ENCODE measurements around the gene FBXO17.
"Not testable (repeated sequence)": the region's sequence is repeated elsewhere in the genome, so short reads cannot be mapped to it uniquely, and the experiment has no call there.

FBXO17 gene

DNA sequence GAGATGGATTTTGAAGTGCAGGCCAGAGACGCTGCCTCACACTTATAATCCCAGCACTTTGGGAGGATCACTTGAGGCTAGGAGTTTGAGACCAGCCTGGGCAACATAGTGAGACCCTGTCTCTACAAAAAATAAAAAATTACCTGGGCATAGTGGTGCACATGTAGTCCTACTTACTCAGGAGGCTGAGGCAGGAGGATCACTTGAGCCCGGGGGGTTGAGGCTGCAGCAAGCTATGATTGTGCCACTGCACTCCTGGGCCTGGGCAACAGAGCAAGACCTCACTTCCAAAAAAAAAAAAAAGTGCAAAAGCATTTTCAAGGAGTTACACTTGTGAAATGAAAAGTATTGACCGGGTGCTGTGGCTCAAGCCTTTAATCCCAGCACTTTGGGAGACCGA, 27.6 kb upstream of the FBXO17 start:
- Histone ChIP-seq H3K18ac (ENCODE audit: low read length) (no peak overlapping the region), H3K4me2 (ENCODE audit: low read length) (no peak overlapping the region), H2AK5ac (ENCODE audit: low read length) (no peak overlapping the region), H4K8ac (ENCODE audit: low read depth, low read length) (no peak overlapping the region), H3K79me2 (ENCODE audit: control insufficient read depth, insufficient read depth, low read length) (no peaks in the 10 kb centered on the region), H3K27ac (ENCODE audit: low read depth, low read length) (no peak overlapping the region), H4K5ac (ENCODE audit: low read length) (no peak overlapping the region), H3K27me3 (ENCODE audit: insufficient read depth, low read length, poor library complexity) (no peaks in the 10 kb centered on the region), H2BK15ac (replicated peaks; ENCODE audit: low read depth) (no peak overlapping the region), H3K9ac (ENCODE audit: low read length) (no peak overlapping the region), H3K23ac (ENCODE audit: low read length) (no peak overlapping the region), H2BK120ac (ENCODE audit: low read depth, low read length) (no peak overlapping the region), H3K4me1 (ENCODE audit: control insufficient read depth, low read depth, low read length) (no peaks in the 10 kb centered on the region), H3K79me1 (ENCODE audit: low read length) (no peaks in the 10 kb centered on the region), H3K36me3 (ENCODE audit: control insufficient read depth, insufficient read depth, low read length) (no peaks in the 10 kb centered on the region), H3K4ac (ENCODE audit: low read depth, low read length) (no peak overlapping the region), H2BK5ac (ENCODE audit: low read length) (no peak overlapping the region), H3K56ac (ENCODE audit: low read length) (no peak overlapping the region), H3K4me3 (ENCODE audit: low read length) (no peak overlapping the region)
- no CpG with 5 or more reads among the region's 4 CpGs for WGBS (ENCODE audit: extremely low coverage, insufficient coverage, low lambda C conversion rate)
- no peak for DNase-seq

- no peaks in the 10 kb centered on the region for H3K79me1 ChIP-seq (ENCODE audit: low read length)
- H3K27ac ChIP-seq (ENCODE audit: low read depth, low read length) = no peak overlapping the region
- no peaks in the 10 kb centered on the region for H3K36me3 ChIP-seq (ENCODE audit: control insufficient read depth, insufficient read depth, low read length)
- no peak overlapping the region for H2BK15ac ChIP-seq (replicated peaks; ENCODE audit: low read depth)
- no peak overlapping the region for H2AK5ac ChIP-seq (ENCODE audit: low read length)
- no peak overlapping the region for H2BK120ac ChIP-seq (ENCODE audit: low read depth, low read length)
- no peak overlapping the region for H3K18ac ChIP-seq (ENCODE audit: low read length)
- H3K4me3 ChIP-seq (ENCODE audit: low read length) = no peak overlapping the region
- no peak overlapping the region for H4K5ac ChIP-seq (ENCODE audit: low read length)
- no peak overlapping the region for H3K23ac ChIP-seq (ENCODE audit: low read length)
- no peak overlapping the region for H3K4me2 ChIP-seq (ENCODE audit: low read length)
- peak overlapping the region; percentile 0 for H3K56ac ChIP-seq (ENCODE audit: low read length)
- no peaks in the 10 kb centered on the region for H3K4me1 ChIP-seq (ENCODE audit: control insufficient read depth, low read depth, low read length)
- H3K79me2 ChIP-seq (ENCODE audit: control insufficient read depth, insufficient read depth, low read length) = no peaks in the 10 kb centered on the region
- no peak for DNase-seq
- no CpG with 5 or more reads among the region's 7 CpGs for WGBS (ENCODE audit: extremely low coverage, insufficient coverage, low lambda C conversion rate)
- H3K9ac ChIP-seq (ENCODE audit: low read length) = no peak overlapping the region
- H3K4ac ChIP-seq (ENCODE audit: low read depth, low read length) = no peak overlapping the region
- no peak overlapping the region for H4K8ac ChIP-seq (ENCODE audit: low read depth, low read length)
- H2BK5ac ChIP-seq (ENCODE audit: low read length) = no peak overlapping the region
- no peaks in the 10 kb centered on the region for H3K27me3 ChIP-seq (ENCODE audit: insufficient read depth, low read length, poor library complexity)
These were observed 25.5 kb upstream of the FBXO17 start for GRCh38 chr19:39001041-39001440.

- not testable (repeated sequence) for H3K79me1 ChIP-seq (ENCODE audit: low read length); H4K8ac ChIP-seq (ENCODE audit: low read depth, low read length); H2BK5ac ChIP-seq (ENCODE audit: low read length); H3K4me1 ChIP-seq (ENCODE audit: control insufficient read depth, low read depth, low read length); H3K4ac ChIP-seq (ENCODE audit: low read depth, low read length); H2BK120ac ChIP-seq (ENCODE audit: low read depth, low read length); H3K27me3 ChIP-seq (ENCODE audit: insufficient read depth, low read length, poor library complexity); H3K18ac ChIP-seq (ENCODE audit: low read length); H3K79me2 ChIP-seq (ENCODE audit: control insufficient read depth, insufficient read depth, low read length); DNase-seq; H2AK5ac ChIP-seq (ENCODE audit: low read length); H4K5ac ChIP-seq (ENCODE audit: low read length); H3K27ac ChIP-seq (ENCODE audit: low read depth, low read length); H2BK15ac ChIP-seq (replicated peaks; ENCODE audit: low read depth); H3K4me2 ChIP-seq (ENCODE audit: low read length); H3K4me3 ChIP-seq (ENCODE audit: low read length); H3K56ac ChIP-seq (ENCODE audit: low read length); H3K36me3 ChIP-seq (ENCODE audit: control insufficient read depth, insufficient read depth, low read length); H3K9ac ChIP-seq (ENCODE audit: low read length); H3K23ac ChIP-seq (ENCODE audit: low read length)
- no CpG with 5 or more reads among the region's 3 CpGs for WGBS (ENCODE audit: extremely low coverage, insufficient coverage, low lambda C conversion rate)
These were observed 22.0 kb upstream of the FBXO17 start for GRCh38 chr19:38997576-38997975.

DNA sequence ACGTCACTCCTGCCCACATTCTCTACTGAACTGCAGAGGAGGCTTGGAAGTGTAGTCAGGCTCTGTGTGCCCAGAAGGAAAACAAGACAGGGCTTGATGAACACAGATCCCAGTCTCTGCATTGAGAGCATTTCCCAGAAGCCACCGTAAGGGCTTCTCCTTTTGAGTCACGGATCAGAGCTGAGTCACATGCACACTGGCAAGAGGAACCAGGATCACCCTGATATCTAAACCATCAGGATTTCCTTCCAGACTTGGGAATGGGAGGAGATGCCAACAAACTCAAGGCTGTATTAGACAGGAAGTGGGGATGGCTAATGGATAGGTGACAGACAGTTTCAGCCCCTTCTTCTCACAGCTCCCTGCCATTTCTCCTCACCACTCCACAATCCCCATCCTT, 17.7 kb upstream of the FBXO17 start:
- Histone ChIP-seq H3K9ac (ENCODE audit: low read length) (no peak overlapping the region), H3K4me3 (ENCODE audit: low read length) (no peak overlapping the region), H2BK5ac (ENCODE audit: low read length) (no peak overlapping the region), H3K27ac (ENCODE audit: low read depth, low read length) (no peak overlapping the region), H2BK120ac (ENCODE audit: low read depth, low read length) (no peak overlapping the region), H3K36me3 (ENCODE audit: control insufficient read depth, insufficient read depth, low read length) (no peaks in the 10 kb centered on the region), H3K79me2 (ENCODE audit: control insufficient read depth, insufficient read depth, low read length) (no peaks in the 10 kb centered on the region), H4K5ac (ENCODE audit: low read length) (no peak overlapping the region), H3K79me1 (ENCODE audit: low read length) (no peaks in the 10 kb centered on the region), H3K56ac (ENCODE audit: low read length) (no peak overlapping the region), H3K4me2 (ENCODE audit: low read length) (no peak overlapping the region), H2BK15ac (replicated peaks; ENCODE audit: low read depth) (no peak overlapping the region), H3K4me1 (ENCODE audit: control insufficient read depth, low read depth, low read length) (peaks cover 4% of the 10 kb centered on the region), H3K4ac (ENCODE audit: low read depth, low read length) (no peak overlapping the region), H3K27me3 (ENCODE audit: insufficient read depth, low read length, poor library complexity) (no peaks in the 10 kb centered on the region), H3K18ac (ENCODE audit: low read length) (no peak overlapping the region), H3K23ac (ENCODE audit: low read length) (no peak overlapping the region), H2AK5ac (ENCODE audit: low read length) (no peak overlapping the region), H4K8ac (ENCODE audit: low read depth, low read length) (no peak overlapping the region)
- peak; percentile 72 for DNase-seq
- WGBS (ENCODE audit: extremely low coverage, insufficient coverage, low lambda C conversion rate) = no CpG with 5 or more reads among the region's 3 CpGs

DNA sequence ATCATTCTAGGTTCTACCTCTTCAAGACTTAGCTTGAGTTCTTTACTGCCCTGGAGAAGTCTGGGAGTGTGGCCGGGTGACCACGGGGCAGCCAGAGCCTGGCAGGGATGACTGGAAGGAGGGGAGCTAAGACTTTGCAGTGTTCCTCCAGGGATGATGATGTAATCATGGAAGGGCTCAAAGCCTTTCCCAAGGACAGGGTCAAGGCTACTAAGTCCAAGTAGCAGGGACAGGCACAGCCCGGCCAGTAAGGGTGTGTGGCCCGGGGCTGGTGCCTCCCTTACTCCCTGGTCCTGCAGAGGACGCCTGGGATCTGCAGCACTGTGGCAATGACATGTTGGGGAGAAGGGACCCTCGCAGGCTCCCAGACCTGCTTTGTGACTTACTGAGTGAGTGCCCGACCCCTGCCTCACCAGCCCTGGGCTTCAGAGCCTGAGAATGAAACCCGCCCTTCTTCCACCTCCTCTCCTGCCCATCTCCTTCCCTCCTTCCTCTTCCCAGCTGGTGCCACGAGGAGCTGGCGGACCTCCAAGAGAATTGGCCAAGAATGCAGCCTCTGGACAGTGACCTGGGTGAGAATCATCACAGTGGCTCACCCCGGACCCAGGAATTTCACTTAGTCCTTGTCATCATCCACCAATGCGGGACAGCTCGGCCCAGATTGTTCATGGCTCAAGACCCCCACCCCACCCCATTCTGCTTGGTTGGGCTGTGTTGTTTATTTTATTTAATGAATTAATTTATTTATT, 15.6 kb upstream of the FBXO17 start:
- WGBS (ENCODE audit: extremely low coverage, insufficient coverage, low lambda C conversion rate) = no CpG with 5 or more reads among the region's 13 CpGs
- DNase-seq = no peak

DNA sequence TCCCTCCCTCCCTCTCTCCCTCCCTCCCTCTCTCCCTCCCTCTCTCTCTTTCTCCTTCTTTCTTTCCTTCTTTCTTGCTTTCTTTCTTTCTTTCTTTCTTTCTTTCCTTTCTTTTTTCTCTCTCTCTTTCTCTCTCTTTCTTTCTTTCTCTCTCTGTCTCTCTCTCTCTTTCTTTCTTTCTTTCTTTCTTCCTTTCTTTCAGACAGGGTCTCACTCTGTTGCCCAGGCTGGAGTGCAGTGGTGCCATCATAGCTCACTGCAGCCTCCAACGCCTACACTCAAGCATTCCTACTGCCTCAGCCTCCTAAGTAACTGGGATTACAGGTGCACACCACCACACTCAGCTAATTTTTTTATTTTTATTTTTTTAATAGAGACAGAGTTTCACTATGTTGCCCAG, 14.1 kb upstream of the FBXO17 start:
- H3K18ac ChIP-seq (ENCODE audit: low read length); H3K4me1 ChIP-seq (ENCODE audit: control insufficient read depth, low read depth, low read length); H3K23ac ChIP-seq (ENCODE audit: low read length); H3K4me3 ChIP-seq (ENCODE audit: low read length); H3K27me3 ChIP-seq (ENCODE audit: insufficient read depth, low read length, poor library complexity); H4K8ac ChIP-seq (ENCODE audit: low read depth, low read length); H3K56ac ChIP-seq (ENCODE audit: low read length); H2AK5ac ChIP-seq (ENCODE audit: low read length); H3K4me2 ChIP-seq (ENCODE audit: low read length); DNase-seq; H3K36me3 ChIP-seq (ENCODE audit: control insufficient read depth, insufficient read depth, low read length); H2BK120ac ChIP-seq (ENCODE audit: low read depth, low read length); H4K5ac ChIP-seq (ENCODE audit: low read length); H2BK15ac ChIP-seq (replicated peaks; ENCODE audit: low read depth); H3K9ac ChIP-seq (ENCODE audit: low read length); H3K27ac ChIP-seq (ENCODE audit: low read depth, low read length); H2BK5ac ChIP-seq (ENCODE audit: low read length); H3K79me1 ChIP-seq (ENCODE audit: low read length); H3K4ac ChIP-seq (ENCODE audit: low read depth, low read length); H3K79me2 ChIP-seq (ENCODE audit: control insufficient read depth, insufficient read depth, low read length): not testable (repeated sequence)
- no CpG with 5 or more reads among the region's 1 CpG for WGBS (ENCODE audit: extremely low coverage, insufficient coverage, low lambda C conversion rate)

More for the DNA sequence above, 15.6 kb upstream of the FBXO17 start:
- H4K8ac ChIP-seq (ENCODE audit: low read depth, low read length) = no peak overlapping the region
- no peak overlapping the region for H3K27ac ChIP-seq (ENCODE audit: low read depth, low read length)
- no peak overlapping the region for H2BK120ac ChIP-seq (ENCODE audit: low read depth, low read length)
- no peak overlapping the region for H3K23ac ChIP-seq (ENCODE audit: low read length)
- no peaks in the 10 kb centered on the region for H3K36me3 ChIP-seq (ENCODE audit: control insufficient read depth, insufficient read depth, low read length)
- H3K4ac ChIP-seq (ENCODE audit: low read depth, low read length) = no peak overlapping the region
- H3K4me2 ChIP-seq (ENCODE audit: low read length) = no peak overlapping the region
- H3K4me1 ChIP-seq (ENCODE audit: control insufficient read depth, low read depth, low read length) = peaks cover 4% of the 10 kb centered on the region
- H3K79me1 ChIP-seq (ENCODE audit: low read length) = no peaks in the 10 kb centered on the region
- H3K27me3 ChIP-seq (ENCODE audit: insufficient read depth, low read length, poor library complexity) = no peaks in the 10 kb centered on the region
- no peak overlapping the region for H4K5ac ChIP-seq (ENCODE audit: low read length)
- no peak overlapping the region for H3K9ac ChIP-seq (ENCODE audit: low read length)
- no peak overlapping the region for H2BK5ac ChIP-seq (ENCODE audit: low read length)
- H3K79me2 ChIP-seq (ENCODE audit: control insufficient read depth, insufficient read depth, low read length) = no peaks in the 10 kb centered on the region
- no peak overlapping the region for H3K56ac ChIP-seq (ENCODE audit: low read length)
- H2AK5ac ChIP-seq (ENCODE audit: low read length) = no peak overlapping the region
- no peak overlapping the region for H3K18ac ChIP-seq (ENCODE audit: low read length)
- no peak overlapping the region for H2BK15ac ChIP-seq (replicated peaks; ENCODE audit: low read depth)
- H3K4me3 ChIP-seq (ENCODE audit: low read length) = no peak overlapping the region
